Right ventricle myocardium superior (tissue), 1 donor: ENCODE results near the gene GHRL. TPM values are rescaled to one million over a fixed set of nuclear protein-coding genes. Genes with fewer than 3 reads are reported as not detected.

Experiments used
- microRNA-seq: library from miRNA; unstranded; fragments of <30 nt; microRNA quantifications from one replicate; pipeline ENCODE4 v1.2.0, GENCODE V29; 2020
- total RNA-seq: library from RNA; stranded (reverse); fragmentation: NEBNext Ultra II Directional; extraction: Animal tissue kit (Norgen Biotek cat#: 25700); gene quantifications from one replicate; pipeline ENCODE4 v1.2.1, GENCODE V29; 2021
- donor health status: DM: no; HTN: yes; CAD: no; lungs with severe emphysema.

GHRL gene
- total RNA-seq, 1 donor from 2014 or later = not detected

Small RNAs within 50 kb of the gene (microRNA-seq; reads per million reads assigned to microRNA genes)
- 0.97 reads per million for gene MIR378B

Other genes with a start within 250 kb of the GHRL start
- not detected for gene FANCD2OS, start 184.7 kb downstream of the GHRL start, total RNA-seq
- gene BRK1, start 177.3 kb downstream of the GHRL start, total RNA-seq = 92.6 TPM
- 11.2 TPM for gene VHL, start 151.2 kb downstream of the GHRL start, total RNA-seq
- 1.7 TPM for gene IRAK2, start 128.0 kb downstream of the GHRL start, total RNA-seq
- gene TATDN2, start 44.5 kb downstream of the GHRL start, total RNA-seq = 16.4 TPM
- 50.2 TPM for gene SEC13, start 28.2 kb upstream of the GHRL start, total RNA-seq
- gene ATP2B2, start 212.6 kb upstream of the GHRL start, total RNA-seq = not detected